HCT116 (cell line): ENCODE results near the gene INPP5D. TPM values are rescaled to one million over a fixed set of nuclear protein-coding genes. Genes with fewer than 3 reads are reported as not detected.

Experiments
- ATAC-seq: fragments of 200-7000 bp; cut with Tn5 transposase; 2 replicates; pipeline ENCODE4 v1.9.1; 2020; ENCODE audit warnings: mild to moderate bottlenecking, moderate library complexity
- BruUV-seq: library from RNA; stranded (reverse); fragments of 400-500 nt; replicated peaks from 2 replicates; lab custom pipeline; 2021; lab: Mats Ljungman, UMichigan
- CTCF ChIA-PET: fragments of 300-600 bp; sonication (Branson Sonifier 250); formaldehyde crosslinking; loops from one replicate; lab custom pipeline; 2021; ENCODE audit warnings: antibody characterized with exemption; lab: Charles Lee
- POLR2A ChIA-PET: fragments of 300-600, 350-600 bp; sonication (Branson Sonifier 250); formaldehyde crosslinking; loops from one replicate; lab custom pipeline; 2021; ENCODE audit warnings: antibody characterized with exemption; lab: Charles Lee
- RAD21 ChIA-PET, 2 experiments: fragments of 300-600 bp; sonication (Branson Sonifier 250); formaldehyde crosslinking; loops; one replicate each; lab custom pipeline; 2023; ENCODE audit warnings: low total read pairs in 2 of 2; ENCODE audit not compliant: uncharacterized antibody in 2 of 2, unreplicated experiment in 2 of 2, low non-redundant PET in 1 of 2; lab: Charles Lee
- DNase-seq: peaks from one replicate; pipeline ENCODE4 v3.0.0-alpha.2; 2010; ENCODE audit warnings: low read depth, low spot score
- H2AFZ ChIP-seq: fragments of 200-600 bp; shearing (Covaris generic), sonication (generic); 2 replicates; pipeline ENCODE4 v1.6.1; 2017; ENCODE audit warnings: low read depth, mixed run types, mixed read lengths, antibody characterized with exemption, low read length; ENCODE audit not compliant: poor library complexity, severe bottlenecking
- H3K27ac ChIP-seq: 2 replicates; pipeline ENCODE4 v1.5.1; 2012; ENCODE audit warnings: low read depth, low read length
- H3K27me3 ChIP-seq: fragments of 200-600 bp; sonication (generic); 2 replicates; pipeline ENCODE4 v1.6.1; 2016; ENCODE audit warnings: mixed run types, low read length, mixed read lengths; ENCODE audit not compliant: insufficient read depth
- H3K36me3 ChIP-seq, 2 experiments: fragments of 200-500 bp in 1 of 2; fragments of 200-600 bp in 1 of 2; sonication (Bioruptor generic) in 1 of 2; sonication (generic) in 1 of 2; 2 replicates each; pipeline versions ENCODE4 v1.5.1 to v1.6.1; 2014 to 2016; ENCODE audit warnings: low read length in 2 of 2, inconsistent platforms in 1 of 2, mixed read lengths in 1 of 2, mixed run types in 1 of 2; ENCODE audit not compliant: insufficient read depth in 2 of 2, control insufficient read depth in 1 of 2
- H3K4me1 ChIP-seq, 2 experiments: fragments of 200-600 bp in 1 of 2; sonication (generic) in 1 of 2; 2 replicates each; pipeline versions ENCODE4 v1.5.1 to v1.6.1; 2012 to 2017; ENCODE audit warnings: low read length in 2 of 2, inconsistent platforms in 1 of 2, mild to moderate bottlenecking in 1 of 2, mixed read lengths in 1 of 2, mixed run types in 1 of 2, moderate library complexity in 1 of 2; ENCODE audit not compliant: insufficient read depth in 2 of 2, control insufficient read depth in 1 of 2
- H3K4me2 ChIP-seq: fragments of 200-600 bp; sonication (generic); 2 replicates; pipeline ENCODE4 v1.6.1; 2017; ENCODE audit warnings: mixed run types, low read length, mixed read lengths
- H3K4me3 ChIP-seq, 2 experiments: fragments of 200-600 bp in 1 of 2; sonication (generic) in 1 of 2; replicated peaks in 1 of 2; 2 replicates each; pipeline ENCODE4 v1.5.1; 2011 to 2016; ENCODE audit warnings: low read length in 2 of 2, control low read depth in 1 of 2, low read depth in 1 of 2, mild to moderate bottlenecking in 1 of 2, mixed read lengths in 1 of 2, mixed run types in 1 of 2
- H3K79me2 ChIP-seq: fragments of 200-600 bp; sonication (generic); 2 replicates; pipeline ENCODE4 v1.6.1; 2017; ENCODE audit warnings: mild to moderate bottlenecking, mixed run types, low read length, moderate library complexity, mixed read lengths; ENCODE audit not compliant: insufficient read depth
- H3K9ac ChIP-seq: fragments of 200-600 bp; sonication (generic); 2 replicates; pipeline ENCODE4 v1.6.1; 2016; ENCODE audit warnings: low read length, mixed read lengths
- H3K9me2 ChIP-seq: fragments of 200-600 bp; sonication (generic), shearing (Covaris generic); 2 replicates; pipeline ENCODE4 v1.6.1; 2017; ENCODE audit warnings: mixed run types, mild to moderate bottlenecking, moderate library complexity; ENCODE audit not compliant: insufficient read depth
- H3K9me3 ChIP-seq, 2 experiments: fragments of 200-500 bp in 1 of 2; fragments of 200-600 bp in 1 of 2; sonication (Bioruptor generic) in 1 of 2; sonication (generic) in 1 of 2; 2 replicates each; pipeline ENCODE4 v1.6.1; 2014 to 2017; ENCODE audit warnings: low read length in 2 of 2, mixed read lengths in 2 of 2, inconsistent platforms in 1 of 2, low read depth in 1 of 2, mild to moderate bottlenecking in 1 of 2, mixed run types in 1 of 2, moderate library complexity in 1 of 2; ENCODE audit not compliant: control insufficient read depth in 1 of 2, insufficient read depth in 1 of 2
- H4K20me1 ChIP-seq: fragments of 200-600 bp; sonication (generic), shearing (Covaris generic); 2 replicates; pipeline ENCODE4 v1.6.1; 2017; ENCODE audit warnings: mixed run types, mild to moderate bottlenecking, moderate library complexity; ENCODE audit not compliant: insufficient read depth
- EGR1 ChIP-seq: IDR thresholded peaks from 2 replicates; pipeline ENCODE4 v1.6.1; 2012; ENCODE audit warnings: low read depth
- ELF1 ChIP-seq: IDR thresholded peaks from 2 replicates; pipeline ENCODE4 v1.6.1; 2012; ENCODE audit warnings: low read depth, borderline replicate concordance
- FOSL1 ChIP-seq: IDR thresholded peaks from 2 replicates; pipeline ENCODE4 v1.6.1; 2012; ENCODE audit warnings: low read depth
- JUND ChIP-seq: IDR thresholded peaks from 2 replicates; pipeline ENCODE4 v1.6.1; 2012
- RAD21 ChIP-seq: IDR thresholded peaks from 2 replicates; pipeline ENCODE4 v1.6.1; 2012; ENCODE audit warnings: low read depth, mild to moderate bottlenecking
- SP1 ChIP-seq: IDR thresholded peaks from 2 replicates; pipeline ENCODE4 v1.6.1; 2012; ENCODE audit warnings: low read depth
- SRF ChIP-seq: IDR thresholded peaks from 2 replicates; pipeline ENCODE4 v1.6.1; 2012; ENCODE audit warnings: low read depth
- YY1 ChIP-seq: IDR thresholded peaks from 2 replicates; pipeline ENCODE4 v1.6.1; 2011; ENCODE audit warnings: low read length, low read depth, moderate library complexity, mild to moderate bottlenecking; ENCODE audit not compliant: insufficient replicate concordance; ENCODE audit errors: extremely low read depth
- ZNF274 ChIP-seq: fragments of 200-500 bp; sonication (Bioruptor generic); IDR thresholded peaks from 2 replicates; pipeline ENCODE4 v1.6.1; 2014; ENCODE audit warnings: mild to moderate bottlenecking, low read depth, low read length, inconsistent platforms
- intact Hi-C: fragments of 100-400 bp; cut with micrococcal nuclease; formaldehyde crosslinking; loops from 2 replicates; pipeline ENCODE4 v1.10.0; 2022
- total RNA-seq: library from RNA; stranded (reverse); gene quantifications from one replicate; pipeline ENCODE4 v1.2.1, GENCODE V29; 2021; ENCODE audit not compliant: unreplicated experiment
- TF ChIP-seq, protein P1 (sequence below): IDR thresholded peaks from 2 replicates; pipeline ENCODE4 v1.6.1; 2012
- TF ChIP-seq, protein P2 (sequence below), 3 experiments: fragments of 200-600 bp in 1 of 3; sonication (generic) in 1 of 3; IDR thresholded peaks in 2 of 3; conservative IDR thresholded peaks in 1 of 3; 2 replicates each; pipeline ENCODE4 v1.5.1; 2012 to 2017; ENCODE audit warnings: low read depth in 2 of 3, low read length in 2 of 3, antibody characterized with exemption in 1 of 3, borderline replicate concordance in 1 of 3, control low read depth in 1 of 3, mild to moderate bottlenecking in 1 of 3, mixed read lengths in 1 of 3, mixed run types in 1 of 3, moderate library complexity in 1 of 3; ENCODE audit not compliant: insufficient read depth in 1 of 3

The INPP5D gene
- total RNA-seq, 1 experiment from 2014 or later: 1.8 TPM

GRCh38 chr2:233100192-233100998, 40.3 kb downstream of the INPP5D start:
- intact Hi-C loops: no loop called here
- DNase-seq (no peak), ATAC-seq (no peak)
- Histone ChIP-seq H3K4me2 (no peak overlapping the region), H2AFZ (peak overlapping the region; percentile 9), H3K27me3 (no peaks in the 10 kb centered on the region), H4K20me1 (no peaks in the 10 kb centered on the region), H3K9me2 (no peaks in the 10 kb centered on the region), H3K4me3 (no peak overlapping the region), H3K9ac (no peak overlapping the region), H3K4me1 (peaks cover 0 to 3% of the 10 kb centered on the region in 2 experiments; a peak in 2 of 4 replicates), H3K27ac (no peak overlapping the region), H3K9me3 (no peaks in the 10 kb centered on the region), H3K36me3 (no peaks in the 10 kb centered on the region), H3K79me2 (no peaks in the 10 kb centered on the region)
- ChIA-PET CTCF (interaction anchor here (2.0 kb wide), 1 partner anchor 151 kb away, joined by 7 read pairs; the partner anchor contains the start of gene ATG16L1), RAD21 (no interaction called here), POLR2A (no interaction called here)
- TF ChIP-seq JUND: no peak
- no peak for TF ChIP-seq ZNF274
- TF ChIP-seq SP1: no peak
- no peak for TF ChIP-seq YY1
- TF ChIP-seq, protein P1, sequence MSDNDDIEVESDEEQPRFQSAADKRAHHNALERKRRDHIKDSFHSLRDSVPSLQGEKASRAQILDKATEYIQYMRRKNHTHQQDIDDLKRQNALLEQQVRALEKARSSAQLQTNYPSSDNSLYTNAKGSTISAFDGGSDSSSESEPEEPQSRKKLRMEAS: no peak
- TF ChIP-seq EGR1: no peak
- TF ChIP-seq SRF: no peak
- TF ChIP-seq FOSL1: no peak
- TF ChIP-seq RAD21: no peak
- TF ChIP-seq, protein P2, sequence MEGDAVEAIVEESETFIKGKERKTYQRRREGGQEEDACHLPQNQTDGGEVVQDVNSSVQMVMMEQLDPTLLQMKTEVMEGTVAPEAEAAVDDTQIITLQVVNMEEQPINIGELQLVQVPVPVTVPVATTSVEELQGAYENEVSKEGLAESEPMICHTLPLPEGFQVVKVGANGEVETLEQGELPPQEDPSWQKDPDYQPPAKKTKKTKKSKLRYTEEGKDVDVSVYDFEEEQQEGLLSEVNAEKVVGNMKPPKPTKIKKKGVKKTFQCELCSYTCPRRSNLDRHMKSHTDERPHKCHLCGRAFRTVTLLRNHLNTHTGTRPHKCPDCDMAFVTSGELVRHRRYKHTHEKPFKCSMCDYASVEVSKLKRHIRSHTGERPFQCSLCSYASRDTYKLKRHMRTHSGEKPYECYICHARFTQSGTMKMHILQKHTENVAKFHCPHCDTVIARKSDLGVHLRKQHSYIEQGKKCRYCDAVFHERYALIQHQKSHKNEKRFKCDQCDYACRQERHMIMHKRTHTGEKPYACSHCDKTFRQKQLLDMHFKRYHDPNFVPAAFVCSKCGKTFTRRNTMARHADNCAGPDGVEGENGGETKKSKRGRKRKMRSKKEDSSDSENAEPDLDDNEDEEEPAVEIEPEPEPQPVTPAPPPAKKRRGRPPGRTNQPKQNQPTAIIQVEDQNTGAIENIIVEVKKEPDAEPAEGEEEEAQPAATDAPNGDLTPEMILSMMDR (IDR thresholded peaks at IDR 0.05 in 2 of 3, conservative IDR thresholded peaks at IDR 0.05 in 1 of 3; ENCODE audit: borderline replicate concordance in 1 of 3, insufficient read depth in 1 of 3, low read depth in 2 of 3, low read length in 2 of 3): no peak
- no peak for TF ChIP-seq ELF1
- BruUV-seq: no TSS peak
